ENCODE results near the gene SPTBN2. TPM values are rescaled to one million over a fixed set of nuclear protein-coding genes. Genes with fewer than 3 reads are reported as not detected.
A peak's percentile ranks its signal among the peaks of the same experiment; 100 is the strongest.

Gene SPTBN2
- total RNA-seq, 1 donor from 2014 or later, result 1.7 TPM

DNA sequence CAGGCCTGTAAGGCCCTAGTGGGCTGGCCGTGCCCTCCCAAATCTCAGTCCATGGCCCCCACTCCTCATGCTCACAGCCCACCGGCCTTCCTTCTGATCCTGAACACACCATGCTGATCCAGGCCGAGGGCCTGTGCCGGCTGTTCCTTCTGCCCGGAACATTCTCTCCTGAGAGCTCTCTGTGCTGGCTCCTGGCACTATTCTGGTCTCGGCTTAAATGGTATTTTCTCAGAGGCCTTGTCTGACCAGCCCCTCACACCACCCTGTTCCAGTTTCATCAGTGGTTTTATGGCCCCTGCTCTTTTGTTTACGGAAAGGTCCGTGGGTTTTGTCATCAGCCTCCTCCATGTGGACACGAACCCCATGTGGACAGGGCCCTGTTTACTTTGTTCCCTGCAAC, 22.0 kb downstream of the SPTBN2 start:
- intact Hi-C loops (cut with DNase I), result no loop called here
- no peak for DNase-seq (ENCODE audit: low spot score)

DNA sequence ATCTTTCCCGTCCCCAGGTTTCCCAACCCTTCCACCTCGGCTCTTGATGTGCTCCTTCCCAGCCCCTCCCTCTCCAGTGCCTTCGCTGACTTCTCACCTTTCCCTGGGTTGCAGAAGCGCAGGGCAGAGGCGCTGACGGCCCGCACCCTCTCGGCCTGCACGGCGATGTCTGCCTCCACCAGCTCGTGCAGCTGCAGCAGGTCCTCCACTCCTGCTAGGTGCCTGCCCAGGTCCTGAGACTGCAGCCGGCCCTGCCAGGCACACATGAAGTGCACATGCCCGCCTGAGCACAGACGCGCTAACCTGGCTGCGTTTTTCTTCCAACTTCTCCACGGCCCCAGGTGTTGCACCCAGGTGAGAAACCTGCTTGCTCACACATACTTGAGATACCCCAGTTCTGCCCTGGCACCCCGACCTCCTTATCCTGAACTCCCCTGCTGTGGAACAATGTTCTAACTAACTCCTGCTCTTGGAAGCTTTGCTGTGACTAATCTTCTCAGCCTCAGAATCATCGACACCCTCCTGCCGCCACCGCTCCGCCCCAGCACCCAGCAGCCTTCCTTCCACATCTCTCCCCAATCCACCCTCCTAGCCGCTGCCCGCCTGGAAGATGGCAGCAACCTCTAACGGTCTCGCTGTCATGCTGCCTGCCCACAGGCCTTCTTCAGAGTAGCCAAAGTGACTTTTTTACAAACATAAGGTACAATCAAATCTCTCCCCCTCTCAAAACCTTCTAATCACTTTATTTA, 23.3 kb downstream of the SPTBN2 start:
- DNase-seq (ENCODE audit: low spot score), result no peak
- intact Hi-C loops (cut with DNase I), result no loop called here

DNA sequence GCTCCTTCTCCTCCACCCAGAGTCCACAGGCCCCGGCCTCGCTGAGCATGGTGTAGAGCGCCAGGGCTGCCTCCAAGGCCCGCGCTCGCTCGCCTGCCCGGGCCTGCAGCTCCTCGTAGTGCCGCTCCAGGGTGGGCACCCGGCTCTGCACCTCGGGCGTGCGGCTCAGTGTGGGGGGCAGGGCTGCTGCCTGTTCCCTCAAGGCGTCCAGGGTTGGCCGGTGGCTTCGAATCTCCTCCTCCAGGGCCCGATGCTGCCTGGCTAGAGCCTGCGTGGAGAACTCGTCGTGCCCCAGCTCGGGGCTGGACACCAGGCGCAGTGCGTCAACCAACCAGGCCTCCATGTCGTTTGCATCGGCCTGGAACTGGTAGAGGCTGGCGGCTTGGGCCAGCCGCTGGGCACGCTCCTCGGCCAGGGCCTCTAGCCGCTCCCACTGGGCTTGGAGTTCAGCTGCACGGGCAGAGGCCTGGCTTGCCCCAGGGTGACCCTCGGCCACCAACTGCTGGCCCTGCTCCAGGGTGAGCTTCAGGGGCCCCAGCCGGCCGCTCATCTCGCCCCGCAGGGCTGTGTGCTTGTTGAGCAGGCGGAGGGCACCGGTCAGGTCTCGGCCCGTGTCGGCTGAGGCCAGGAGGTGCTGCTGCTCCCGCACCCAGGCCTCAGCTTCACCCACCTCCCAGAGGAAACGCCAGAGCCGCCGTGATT, 24.2 kb downstream of the SPTBN2 start:
- DNase-seq (ENCODE audit: low spot score), result no peak
- intact Hi-C loops (cut with DNase I), result no loop called here

DNA sequence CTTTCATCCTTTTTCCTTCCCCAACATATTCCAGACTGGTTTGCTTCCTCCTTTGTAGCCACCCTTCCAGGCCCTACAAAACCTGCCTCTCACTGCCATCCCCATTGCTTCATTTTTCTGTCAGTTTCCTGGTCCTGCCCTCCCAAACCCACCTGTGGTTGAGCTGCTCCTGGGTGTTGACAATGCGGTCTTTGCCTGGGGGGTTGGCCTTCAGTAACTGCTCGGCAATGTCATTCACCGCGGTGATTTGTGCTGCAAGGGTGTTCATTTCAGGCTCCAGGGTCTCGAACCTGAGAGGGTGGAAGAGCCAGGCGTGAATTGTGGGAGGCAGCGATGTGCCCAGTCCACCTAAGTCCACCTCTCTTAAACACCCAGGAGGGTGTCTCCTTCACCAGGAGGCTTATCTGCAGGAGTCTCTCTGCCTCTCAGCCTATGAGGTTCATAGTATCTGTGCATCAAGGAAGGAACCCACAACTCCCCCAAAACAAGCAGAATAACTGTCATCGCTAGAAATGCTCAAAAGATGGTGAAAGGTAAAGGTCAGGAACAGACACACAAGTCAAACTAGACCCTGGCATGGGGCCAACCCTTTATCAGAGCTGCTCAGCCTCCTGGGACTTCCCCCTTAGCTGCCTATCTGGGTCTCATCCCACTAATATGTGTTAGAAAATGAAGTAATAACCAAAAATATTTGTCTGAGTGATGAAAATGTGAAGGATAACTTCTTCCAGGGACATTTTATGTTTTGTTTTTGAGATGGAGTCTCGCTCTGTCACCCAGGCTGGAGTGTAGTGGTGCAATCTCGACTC, 27.4 kb downstream of the SPTBN2 start:
- no peak for DNase-seq (ENCODE audit: low spot score)
- intact Hi-C loops (cut with DNase I), result no loop called here

DNA sequence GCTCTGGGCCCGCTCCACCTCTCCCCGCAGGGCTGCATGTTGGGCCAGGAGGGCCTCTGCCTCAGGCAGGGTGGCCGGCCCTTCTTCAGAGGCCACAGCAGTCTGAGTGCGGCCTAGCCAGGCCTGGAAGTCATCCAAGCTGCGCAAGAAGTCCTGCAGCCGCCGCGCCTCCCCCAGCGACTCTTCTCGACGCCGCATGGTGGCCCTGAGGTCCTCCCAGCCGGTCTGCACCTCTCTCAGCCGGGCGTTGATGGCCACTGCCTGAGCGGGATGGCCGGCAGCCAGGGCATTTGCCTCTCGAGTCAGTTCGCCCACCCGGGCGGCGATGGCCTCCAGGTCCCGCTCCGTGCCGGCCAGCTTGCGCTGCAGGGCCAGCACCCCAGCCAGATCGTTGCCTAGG, 28.3 kb downstream of the SPTBN2 start:
- intact Hi-C loops (cut with DNase I), result no loop called here
- no peak for DNase-seq (ENCODE audit: low spot score)

DNA sequence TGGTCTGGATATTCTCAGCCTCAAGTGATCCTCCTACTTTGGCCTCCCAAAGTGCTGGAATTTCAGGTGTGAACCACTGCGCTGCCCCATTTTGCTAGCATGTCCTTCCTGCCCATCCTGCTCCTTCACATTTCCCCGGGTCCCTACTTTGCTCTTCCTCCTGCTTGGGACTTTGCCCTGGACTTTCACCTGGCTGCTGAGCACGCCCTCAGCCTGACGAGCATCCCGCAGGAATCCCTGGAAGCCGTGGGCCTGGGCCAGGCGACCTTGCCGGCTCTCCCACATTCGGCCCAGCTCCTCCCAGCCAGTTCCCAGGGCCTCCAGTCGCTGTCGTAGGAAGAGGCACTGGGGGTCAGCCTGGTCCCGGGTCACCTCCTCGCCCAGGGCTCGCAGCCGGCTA, 28.7 kb downstream of the SPTBN2 start:
- DNase-seq (ENCODE audit: low spot score), result no peak
- intact Hi-C loops (cut with DNase I), result no loop called here

DNA sequence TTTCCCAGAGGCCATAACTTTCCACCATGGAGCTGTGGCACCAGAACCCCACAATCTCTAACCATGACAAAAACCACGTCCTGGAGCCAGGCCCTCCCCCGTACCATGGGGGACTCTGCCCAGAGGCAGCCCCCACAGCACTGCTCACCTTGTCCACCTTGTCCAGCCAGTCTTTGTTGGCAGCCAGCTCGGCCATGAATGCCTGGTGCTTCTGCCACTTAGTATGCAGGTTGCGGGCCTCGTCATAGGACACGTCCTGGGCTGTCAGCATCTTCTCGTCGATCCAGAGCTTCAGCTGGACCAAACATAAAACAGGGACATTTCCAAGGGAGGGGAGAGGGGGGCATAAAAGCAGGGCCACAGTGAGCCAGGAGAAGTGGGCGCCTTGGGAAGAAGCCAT, 30.5 kb downstream of the SPTBN2 start:
- intact Hi-C loops (cut with DNase I), result no loop called here
- DNase-seq (ENCODE audit: low spot score), result no peak

DNA sequence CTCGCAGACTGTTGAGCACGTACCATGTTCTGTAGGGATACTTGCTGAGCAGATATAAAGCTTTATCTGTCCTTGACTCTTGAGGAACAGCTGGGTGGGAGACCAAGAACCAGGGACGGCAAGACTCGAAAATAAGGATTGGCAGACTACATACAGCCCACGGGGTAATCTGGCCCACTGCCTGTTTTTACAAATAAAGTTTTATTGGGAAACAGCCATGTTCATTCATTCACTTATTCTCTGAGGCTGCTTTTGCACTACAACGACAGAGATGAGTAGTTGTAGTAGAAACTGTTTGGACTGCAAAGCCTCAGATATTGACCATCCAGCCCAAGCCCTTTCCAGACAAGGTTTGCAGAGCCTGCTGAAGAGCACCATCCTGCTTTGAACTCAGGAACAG, 31.0 kb downstream of the SPTBN2 start:
- no peak for DNase-seq (ENCODE audit: low spot score)
- intact Hi-C loops (cut with DNase I), result no loop called here

DNA sequence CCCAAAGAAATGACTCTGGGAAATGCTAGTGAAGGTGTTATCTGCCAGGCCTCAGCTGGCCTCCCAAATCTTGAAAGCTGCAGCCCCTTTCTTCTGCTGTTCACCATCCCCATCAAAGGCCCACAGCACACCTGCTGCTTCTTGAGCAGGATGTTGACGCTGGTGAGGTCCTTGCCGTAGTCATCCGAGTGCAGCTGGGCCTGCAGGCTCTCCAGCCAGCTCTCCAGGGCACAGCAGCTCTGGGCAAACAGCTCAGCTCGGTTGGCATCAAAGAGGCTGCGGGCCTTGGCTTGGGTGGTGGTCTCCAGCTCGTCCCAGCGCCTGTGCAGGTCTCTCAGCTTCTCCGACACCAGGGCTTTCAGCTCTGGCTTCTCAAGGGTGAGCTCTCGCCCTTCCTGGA, 32.9 kb downstream of the SPTBN2 start:
- intact Hi-C loops (cut with DNase I), result no loop called here
- no peak for DNase-seq (ENCODE audit: low spot score)

DNA sequence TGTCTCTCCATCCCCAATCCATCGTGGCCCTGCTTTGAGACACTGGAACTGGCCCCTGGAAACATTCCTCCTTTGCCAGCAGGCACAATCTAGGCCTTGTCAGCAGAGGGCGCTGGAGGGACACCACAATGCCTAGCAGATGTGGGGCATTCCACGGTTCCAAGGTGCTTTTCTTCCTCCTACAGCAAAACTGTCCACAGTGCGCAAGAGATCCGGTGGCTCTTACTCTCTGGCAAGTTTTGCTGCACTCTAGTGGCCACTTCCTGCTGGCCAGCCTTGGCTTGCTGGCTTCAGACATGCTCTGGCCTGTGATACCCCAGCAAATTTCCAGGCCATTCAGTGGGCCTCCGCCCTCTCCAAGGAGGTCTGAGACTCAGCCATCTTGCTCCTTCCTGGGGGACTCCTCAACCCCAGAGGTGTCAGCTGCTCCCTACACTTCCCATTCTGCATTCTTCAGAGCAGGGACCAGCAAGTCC, 34.2 kb downstream of the SPTBN2 start:
- intact Hi-C loops (cut with DNase I), result loop anchor here (1.0 kb wide), 1 partner anchor 140 kb away; no protein-coding TSS in a partner anchor
- DNase-seq (ENCODE audit: low spot score), result peak; percentile 90

DNA sequence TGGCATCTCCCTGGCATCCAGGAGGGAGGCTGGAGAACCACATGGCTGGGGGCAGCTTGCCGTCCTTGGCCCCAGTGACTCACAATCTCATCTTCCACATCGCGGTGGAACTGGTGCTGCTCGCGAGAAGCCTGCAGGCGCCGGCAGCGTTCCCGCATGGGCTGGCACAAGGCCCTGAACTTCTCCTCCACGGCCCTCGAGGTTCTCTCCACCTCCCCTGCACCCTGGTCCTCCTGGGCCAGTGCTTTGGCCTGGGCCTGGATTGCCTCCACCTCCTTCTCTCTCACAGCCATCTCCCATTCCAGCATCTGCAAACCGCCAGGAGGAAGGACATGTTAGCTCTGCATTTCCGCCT, 35.0 kb downstream of the SPTBN2 start:
- DNase-seq (ENCODE audit: low spot score), result no peak

DNA sequence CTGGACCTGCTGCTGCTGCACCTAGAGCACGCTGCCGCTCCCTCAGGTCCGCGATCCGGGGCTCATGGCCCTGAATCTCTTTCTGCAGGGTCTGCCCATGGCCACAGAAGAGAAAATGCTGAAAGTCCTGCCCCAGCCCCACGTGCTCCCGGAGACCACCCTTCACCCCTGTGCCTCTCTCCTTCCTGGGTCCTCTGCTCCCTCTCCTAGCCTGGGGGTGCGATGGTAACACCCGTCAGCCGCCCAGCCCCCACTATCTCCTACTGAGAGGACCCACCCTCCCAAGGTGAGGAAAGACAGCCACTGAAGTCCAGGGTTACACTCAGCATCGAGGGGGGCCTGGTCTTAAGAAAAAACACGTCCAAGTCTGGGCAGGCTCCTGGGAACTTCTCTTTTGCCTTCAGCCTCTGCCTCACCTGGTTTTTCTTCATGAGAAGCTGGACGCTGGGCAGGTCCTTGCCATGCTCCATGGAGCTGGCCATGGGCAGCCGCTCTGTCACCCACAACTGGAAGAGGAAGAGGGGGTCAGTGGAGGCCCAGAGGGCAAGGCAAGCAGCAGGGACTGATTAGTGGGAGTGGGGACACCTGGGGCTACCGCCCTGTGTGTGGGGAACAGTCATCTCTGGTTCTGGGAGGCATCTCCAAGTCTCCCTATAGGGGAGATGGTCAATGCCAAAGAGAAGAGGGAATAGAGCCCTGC, 35.5 kb downstream of the SPTBN2 start:
- intact Hi-C loops (cut with DNase I), result loop anchor here (1.0 kb wide), 1 partner anchor 141 kb away; no protein-coding TSS in a partner anchor
- no peak for DNase-seq (ENCODE audit: low spot score)

More for the DNA sequence above, 35.0 kb downstream of the SPTBN2 start:
- intact Hi-C loops (cut with DNase I), result loop anchor here (1.0 kb wide), 1 partner anchor 140 kb away; no protein-coding TSS in a partner anchor

DNA sequence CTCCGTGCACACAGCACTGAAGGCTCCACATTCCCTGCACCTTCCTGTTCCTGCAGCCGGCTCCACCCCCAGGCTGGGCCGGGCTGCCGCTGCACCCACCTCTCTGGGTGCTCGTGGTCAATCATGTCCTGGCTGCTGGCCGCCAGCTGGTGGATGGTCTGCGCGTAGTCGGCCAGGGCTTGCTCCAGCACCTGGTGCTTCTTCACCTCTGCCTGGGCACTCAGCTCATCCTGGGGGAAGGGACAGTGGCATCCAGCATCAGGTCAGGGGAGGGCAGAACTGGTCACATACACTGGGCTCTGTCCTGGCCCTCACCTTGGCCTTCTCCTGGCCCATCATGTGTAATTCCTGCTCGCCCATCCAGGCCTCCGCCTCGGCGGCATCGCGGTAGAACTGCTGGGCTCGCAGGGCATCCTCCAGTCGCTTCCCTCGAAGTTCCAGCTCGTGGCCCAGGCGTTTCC, 36.1 kb downstream of the SPTBN2 start:
- intact Hi-C loops (cut with DNase I), result no loop called here
- no peak for DNase-seq (ENCODE audit: low spot score)

DNA sequence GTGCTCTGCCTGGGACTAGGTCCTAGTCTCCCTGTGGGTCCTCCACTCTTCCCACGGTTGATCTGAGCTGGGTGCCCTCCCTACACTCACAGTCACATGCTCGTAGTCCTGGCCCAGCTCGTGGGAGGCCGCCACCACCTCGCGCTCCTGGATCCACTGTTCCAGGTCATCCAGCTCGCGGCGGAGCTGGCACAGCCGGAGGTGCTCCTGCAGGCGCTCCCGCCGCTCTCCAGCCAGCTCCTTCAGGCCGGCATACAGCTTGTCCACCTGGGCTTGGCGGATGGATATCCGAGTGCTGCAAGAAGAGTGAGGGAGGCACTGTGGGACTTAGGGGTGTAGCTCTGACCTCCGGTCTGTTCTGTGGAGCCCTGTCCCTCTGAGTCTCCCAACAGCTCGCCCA, 36.6 kb downstream of the SPTBN2 start:
- DNase-seq (ENCODE audit: low spot score), result no peak
- intact Hi-C loops (cut with DNase I), result no loop called here

DNA sequence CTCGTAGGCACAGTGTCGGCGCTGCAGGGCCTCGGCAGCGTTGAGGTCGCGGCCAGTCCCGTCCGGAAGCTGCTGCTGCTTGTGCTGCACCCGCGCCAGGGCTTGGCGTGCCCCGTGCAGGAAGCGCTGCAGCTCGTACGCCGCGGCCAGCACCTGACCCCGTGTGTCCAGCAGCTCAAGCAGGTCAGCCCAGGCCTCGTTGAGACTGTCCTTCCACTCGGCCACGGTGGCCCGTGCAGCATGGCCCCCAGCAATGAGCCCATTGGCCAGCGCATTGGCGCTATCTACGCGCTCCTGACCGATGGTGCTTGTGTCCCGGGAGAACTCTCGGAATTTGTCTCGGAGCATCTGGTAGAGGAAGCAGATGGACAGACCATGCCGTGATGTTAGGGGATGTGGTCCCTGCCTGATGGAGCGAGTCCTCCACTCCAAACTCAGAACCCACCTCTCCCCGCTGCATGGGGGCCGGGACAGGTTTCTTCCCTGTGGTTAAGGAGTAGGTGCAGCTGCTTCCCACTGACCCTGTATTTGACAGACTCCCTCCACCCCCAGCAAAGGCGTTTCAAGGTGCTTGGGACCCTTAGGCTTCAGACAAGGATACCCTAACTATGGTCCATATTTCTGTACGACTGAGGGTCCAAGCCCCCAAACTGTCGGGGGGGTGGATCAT, 37.6 kb downstream of the SPTBN2 start:
- no peak for DNase-seq (ENCODE audit: low spot score)
- intact Hi-C loops (cut with DNase I), result no loop called here

DNA sequence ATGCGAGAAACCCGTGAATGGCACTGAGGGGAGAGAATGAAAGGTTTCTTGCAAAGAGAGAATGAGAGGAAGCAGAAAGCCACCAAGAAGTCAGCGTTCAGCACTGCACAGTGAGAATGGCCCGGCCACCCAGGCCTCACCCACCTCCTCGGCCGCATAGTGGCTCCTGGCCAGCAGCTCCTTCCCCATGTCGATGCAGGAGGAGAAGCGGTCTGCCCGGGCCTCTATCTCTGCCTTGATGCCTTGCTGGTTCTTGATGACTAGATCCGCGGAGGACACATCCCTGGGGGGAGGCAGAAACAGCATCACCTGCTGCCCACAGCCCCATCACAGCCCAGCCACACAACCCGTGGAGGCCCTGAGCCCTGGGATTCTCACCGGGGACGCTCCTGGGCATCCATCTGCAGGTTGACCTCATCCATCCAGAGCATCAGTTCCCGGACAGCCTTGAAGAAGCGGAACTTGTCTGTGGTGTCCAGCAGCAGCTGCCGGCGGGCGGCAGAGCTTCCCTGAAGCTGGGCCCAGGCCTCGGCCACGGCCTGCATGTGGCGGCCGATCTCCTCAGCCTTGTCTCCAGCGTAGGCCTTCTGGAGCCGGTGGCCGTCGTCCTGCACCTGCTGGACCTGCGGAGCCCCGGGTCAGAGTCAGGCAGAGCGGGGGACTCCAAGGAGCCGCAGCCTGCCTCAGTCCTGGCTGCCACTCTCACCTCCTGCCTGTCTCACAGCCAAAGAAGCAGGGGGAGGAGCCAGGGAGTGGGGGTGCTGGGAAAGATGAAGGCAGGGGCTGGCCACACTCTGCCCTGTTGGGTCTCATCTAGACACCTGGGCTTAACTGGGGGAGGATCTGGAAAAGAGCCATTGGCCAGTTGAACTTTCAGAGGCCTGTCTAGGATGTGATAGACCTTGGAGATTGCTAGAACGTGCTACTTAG, 39.1 kb downstream of the SPTBN2 start:
- intact Hi-C loops (cut with DNase I), result no loop called here
- DNase-seq (ENCODE audit: low spot score), result peak; percentile 57

DNA sequence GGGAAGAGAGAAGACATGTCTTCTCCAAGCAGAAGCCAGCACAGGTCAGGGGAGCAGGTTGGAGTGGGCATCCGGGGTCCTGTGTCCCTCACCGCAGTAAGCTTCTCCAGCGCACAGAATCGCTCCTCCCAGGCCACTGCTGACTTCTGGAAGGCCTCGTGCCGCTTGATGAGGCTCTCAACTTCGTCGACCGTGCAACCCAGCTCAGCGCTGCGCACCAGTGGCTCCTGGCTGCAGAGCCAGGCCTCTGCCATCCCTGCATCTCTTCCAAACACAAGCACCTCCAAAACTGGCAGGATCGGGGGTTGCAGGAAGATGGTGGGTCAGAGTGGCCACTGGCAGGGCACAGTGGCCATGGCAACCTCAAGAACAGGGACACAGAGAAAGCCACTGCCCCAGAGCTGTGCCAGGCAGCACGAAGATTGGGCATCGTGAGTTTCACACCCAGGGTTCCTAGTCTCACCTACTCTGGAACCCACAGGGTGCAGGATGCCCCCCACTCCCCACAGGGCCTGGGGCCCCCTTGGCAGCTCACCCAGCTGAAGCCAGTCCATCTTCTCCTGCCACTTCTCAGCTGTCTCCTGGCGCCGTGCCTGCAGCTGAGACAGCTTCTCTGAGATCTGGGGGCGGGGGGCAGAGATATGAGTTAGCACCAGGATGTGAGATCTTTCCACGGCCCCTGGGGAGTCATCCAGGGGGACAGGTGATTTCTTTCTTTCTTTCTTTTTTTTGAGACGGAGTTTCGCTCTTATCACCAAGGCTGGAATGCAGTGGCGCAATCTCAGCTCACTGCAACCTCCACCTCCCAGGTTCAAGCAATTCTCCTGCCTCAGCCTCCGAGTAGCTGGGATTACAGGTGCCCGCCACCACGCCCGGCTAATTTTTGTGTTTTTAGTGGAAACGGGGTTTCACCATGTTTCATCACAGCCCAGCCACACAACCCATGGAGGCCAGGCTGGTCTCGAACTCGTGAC, 40.2 kb downstream of the SPTBN2 start:
- intact Hi-C loops (cut with DNase I), result no loop called here
- DNase-seq (ENCODE audit: low spot score), result peak; percentile 71
